GM19395 (cell line): ENCODE measurements around the gene LPAR2.
"Not testable (repeated sequence)": the region's sequence is repeated elsewhere in the genome, so short reads cannot be mapped to it uniquely, and the experiment has no call there.

Source experiments
- ATAC-seq: cut with Tn5 transposase; IDR thresholded peaks from one replicate; pipeline ENCODE4 v1.9.1; 2021; ENCODE audit warnings: mild to moderate bottlenecking, moderate library complexity; ENCODE audit not compliant: unreplicated experiment

LPAR2 gene

GRCh38 chr19:19633711-19634515 is 5.9 kb upstream of the LPAR2 start:
- ATAC-seq: no peak

- ATAC-seq: no peak
Measured at GRCh38 chr19:19632661-19633060, 4.6 kb upstream of the LPAR2 start.

GRCh38 chr19:19631346-19631745 is 3.3 kb upstream of the LPAR2 start:
- ATAC-seq: no peak

- no peak for ATAC-seq
Measured at GRCh38 chr19:19630426-19630825, 2.4 kb upstream of the LPAR2 start.

GRCh38 chr19:19630062-19630414 is 2.0 kb upstream of the LPAR2 start:
- ATAC-seq: no peak

GRCh38 chr19:19628501-19629134 is 598 bp upstream of the LPAR2 start:
- ATAC-seq: no peak

GRCh38 chr19:19626516-19627472 is 1.2 kb downstream of the LPAR2 start:
- ATAC-seq: no peak

- ATAC-seq: no peak
Measured at GRCh38 chr19:19624032-19624570, 3.9 kb downstream of the LPAR2 start.

- no peak for ATAC-seq
Measured at GRCh38 chr19:19623383-19623782, 4.6 kb downstream of the LPAR2 start.

GRCh38 chr19:19619849-19620210 is 8.2 kb downstream of the LPAR2 start:
- ATAC-seq: no peak

- no peak for ATAC-seq
Measured at GRCh38 chr19:19619181-19619848, 8.7 kb downstream of the LPAR2 start.

- peak; percentile 91 for ATAC-seq
Measured at GRCh38 chr19:19618219-19619051, 9.6 kb downstream of the LPAR2 start, which contains the start of gene PBX4. PBX4 (minus strand) TSS chr19:19618687; CDS start chr19:19618629, 58 bp downstream.

GRCh38 chr19:19615086-19615485 is 12.9 kb downstream of the LPAR2 start:
- no peak for ATAC-seq

- no peak for ATAC-seq
Measured at GRCh38 chr19:19613506-19613905, 14.5 kb downstream of the LPAR2 start.

- no peak for ATAC-seq
Measured at GRCh38 chr19:19610376-19611202, 17.4 kb downstream of the LPAR2 start.

GRCh38 chr19:19606686-19607085 is 21.3 kb downstream of the LPAR2 start:
- ATAC-seq: not testable (repeated sequence)

GRCh38 chr19:19606021-19606420 is 22.0 kb downstream of the LPAR2 start:
- ATAC-seq: no peak

GRCh38 chr19:19602713-19603324 is 25.2 kb downstream of the LPAR2 start:
- ATAC-seq: no peak
